Measurements from ENCODE around the gene ASB6.

DNA sequence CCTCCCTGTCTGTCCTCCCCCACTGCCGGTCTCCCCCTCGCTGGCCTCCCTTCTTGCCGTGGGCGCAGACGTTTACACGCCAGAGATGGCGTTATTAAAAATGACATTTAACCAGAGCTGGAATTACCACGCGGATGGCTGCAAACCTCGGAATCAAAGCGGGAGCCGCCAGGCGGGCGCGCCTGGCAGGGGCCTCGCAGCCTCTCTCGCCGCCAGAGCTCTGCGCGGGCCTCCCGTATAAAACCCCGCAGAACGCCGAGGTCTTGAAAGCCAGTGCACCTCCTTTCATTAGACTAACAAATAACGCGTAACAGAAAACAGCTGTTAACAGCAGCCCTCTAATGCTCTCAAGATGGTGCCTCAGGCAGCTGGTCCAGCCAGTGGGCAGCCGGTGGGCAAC lies 33.7 kb upstream of the ASB6 start:
- no peak for TF ChIP-seq POLR2A (IDR thresholded peaks at IDR 0.05)
- TF ChIP-seq, protein P1, sequence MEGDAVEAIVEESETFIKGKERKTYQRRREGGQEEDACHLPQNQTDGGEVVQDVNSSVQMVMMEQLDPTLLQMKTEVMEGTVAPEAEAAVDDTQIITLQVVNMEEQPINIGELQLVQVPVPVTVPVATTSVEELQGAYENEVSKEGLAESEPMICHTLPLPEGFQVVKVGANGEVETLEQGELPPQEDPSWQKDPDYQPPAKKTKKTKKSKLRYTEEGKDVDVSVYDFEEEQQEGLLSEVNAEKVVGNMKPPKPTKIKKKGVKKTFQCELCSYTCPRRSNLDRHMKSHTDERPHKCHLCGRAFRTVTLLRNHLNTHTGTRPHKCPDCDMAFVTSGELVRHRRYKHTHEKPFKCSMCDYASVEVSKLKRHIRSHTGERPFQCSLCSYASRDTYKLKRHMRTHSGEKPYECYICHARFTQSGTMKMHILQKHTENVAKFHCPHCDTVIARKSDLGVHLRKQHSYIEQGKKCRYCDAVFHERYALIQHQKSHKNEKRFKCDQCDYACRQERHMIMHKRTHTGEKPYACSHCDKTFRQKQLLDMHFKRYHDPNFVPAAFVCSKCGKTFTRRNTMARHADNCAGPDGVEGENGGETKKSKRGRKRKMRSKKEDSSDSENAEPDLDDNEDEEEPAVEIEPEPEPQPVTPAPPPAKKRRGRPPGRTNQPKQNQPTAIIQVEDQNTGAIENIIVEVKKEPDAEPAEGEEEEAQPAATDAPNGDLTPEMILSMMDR (IDR thresholded peaks at IDR 0.05): no peak

All from right lobe of liver (tissue), 4 donors.